ENCODE measurements around the gene CCDC6.
"Not testable (repeated sequence)": the region's sequence is repeated elsewhere in the genome, so short reads cannot be mapped to it uniquely, and the experiment has no call there.

- TF ChIP-seq CTCF (optimal IDR thresholded peaks at IDR 0.05 in 1 of 3, IDR thresholded peaks at IDR 0.05 in 1 of 3, conservative IDR thresholded peaks at IDR 0.05 in 1 of 3; ENCODE audit: extremely low read depth in 1 of 3, insufficient read depth in 2 of 3, low read length in 3 of 3); EZH2 (IDR thresholded peaks at IDR 0.05; ENCODE audit: low read length): not testable (repeated sequence)
Observed at GRCh38 chr10:59785476-59785875, 120.9 kb downstream of the CCDC6 start.

All from keratinocyte (primary cell).